Upper lobe of right lung (tissue), 1 donor: ENCODE measurements around the gene LPCAT1. TPM values are rescaled to one million over a fixed set of nuclear protein-coding genes. Genes with fewer than 3 reads are reported as not detected.
A peak's percentile ranks its signal among the peaks of the same experiment; 100 is the strongest.

ENCODE experiments used
- ATAC-seq: fragments of 200-7000 bp; cut with Tn5 transposase; one replicate; pipeline ENCODE4 v1.9.1; 2020; ENCODE audit warnings: mild to moderate bottlenecking, moderate library complexity
- DNase-seq: peaks from one replicate; pipeline ENCODE4 v3.0.0-alpha.2; 2020
- H3K27ac ChIP-seq: fragments of 200-600 bp; one replicate; pipeline ENCODE4 v1.8.0; 2022
- H3K27me3 ChIP-seq: fragments of 200-600 bp; one replicate; pipeline ENCODE4 v1.8.0; 2022; ENCODE audit warnings: mild to moderate bottlenecking
- H3K36me3 ChIP-seq: fragments of 200-600 bp; one replicate; pipeline ENCODE4 v1.8.0; 2022
- H3K4me1 ChIP-seq: fragments of 200-600 bp; one replicate; pipeline ENCODE4 v1.8.0; 2022
- H3K4me3 ChIP-seq: fragments of 200-600 bp; one replicate; pipeline ENCODE4 v1.8.0; 2022; ENCODE audit warnings: mild to moderate bottlenecking
- H3K9me3 ChIP-seq: fragments of 200-600 bp; one replicate; pipeline ENCODE4 v1.8.0; 2022
- intact Hi-C: fragments of 100-400 bp; cut with DNase I; formaldehyde crosslinking; loops from one replicate; pipeline ENCODE4 v1.11.0; 2022
- total RNA-seq: library from RNA; stranded (reverse); fragmentation: NEBNext Ultra II Directional; extraction: Animal tissue kit (Norgen Biotek cat#: 25700); gene quantifications from one replicate; pipeline ENCODE4 v1.2.1, GENCODE V29; 2021
- TF ChIP-seq, protein P1 (sequence below): fragments of 200-600 bp; IDR thresholded peaks from one replicate; pipeline ENCODE4 v1.8.0; 2022; ENCODE audit warnings: antibody characterized with exemption
- donor health status: DM: no; HTN: yes; CAD: no; lungs with severe emphysema.

The LPCAT1 gene
- total RNA-seq, 1 donor from 2014 or later = 690 TPM

DNA sequence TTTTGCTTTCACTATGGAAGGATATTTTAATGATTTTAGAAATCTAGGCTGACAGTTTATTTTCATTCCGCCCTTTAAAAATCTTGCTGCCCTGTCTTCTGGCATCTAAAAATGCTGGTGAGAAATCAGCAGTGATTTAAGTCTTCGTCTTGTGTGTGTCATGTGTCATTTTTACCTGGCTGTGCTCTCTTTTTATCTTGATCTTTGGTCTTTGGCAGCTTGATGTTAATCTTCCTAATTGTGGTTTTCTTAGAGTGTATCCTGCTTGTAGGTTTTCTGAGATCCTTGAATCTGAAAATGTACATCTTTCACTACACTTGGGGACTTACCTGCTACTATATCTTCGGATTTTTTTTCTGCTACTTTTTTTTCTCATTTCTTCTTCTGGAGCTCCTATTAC, 11.9 kb upstream of the LPCAT1 start:
- H3K4me1 ChIP-seq = peaks cover 9% of the 10 kb centered on the region
- H3K27ac ChIP-seq = no peak overlapping the region
- no peaks in the 10 kb centered on the region for H3K9me3 ChIP-seq
- TF ChIP-seq, protein P1, sequence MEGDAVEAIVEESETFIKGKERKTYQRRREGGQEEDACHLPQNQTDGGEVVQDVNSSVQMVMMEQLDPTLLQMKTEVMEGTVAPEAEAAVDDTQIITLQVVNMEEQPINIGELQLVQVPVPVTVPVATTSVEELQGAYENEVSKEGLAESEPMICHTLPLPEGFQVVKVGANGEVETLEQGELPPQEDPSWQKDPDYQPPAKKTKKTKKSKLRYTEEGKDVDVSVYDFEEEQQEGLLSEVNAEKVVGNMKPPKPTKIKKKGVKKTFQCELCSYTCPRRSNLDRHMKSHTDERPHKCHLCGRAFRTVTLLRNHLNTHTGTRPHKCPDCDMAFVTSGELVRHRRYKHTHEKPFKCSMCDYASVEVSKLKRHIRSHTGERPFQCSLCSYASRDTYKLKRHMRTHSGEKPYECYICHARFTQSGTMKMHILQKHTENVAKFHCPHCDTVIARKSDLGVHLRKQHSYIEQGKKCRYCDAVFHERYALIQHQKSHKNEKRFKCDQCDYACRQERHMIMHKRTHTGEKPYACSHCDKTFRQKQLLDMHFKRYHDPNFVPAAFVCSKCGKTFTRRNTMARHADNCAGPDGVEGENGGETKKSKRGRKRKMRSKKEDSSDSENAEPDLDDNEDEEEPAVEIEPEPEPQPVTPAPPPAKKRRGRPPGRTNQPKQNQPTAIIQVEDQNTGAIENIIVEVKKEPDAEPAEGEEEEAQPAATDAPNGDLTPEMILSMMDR = no peak
- H3K4me3 ChIP-seq = no peak overlapping the region
- no peaks in the 10 kb centered on the region for H3K27me3 ChIP-seq
- ATAC-seq (no peak), DNase-seq (no peak)
- intact Hi-C loops = no loop called here
- no peaks in the 10 kb centered on the region for H3K36me3 ChIP-seq

DNA sequence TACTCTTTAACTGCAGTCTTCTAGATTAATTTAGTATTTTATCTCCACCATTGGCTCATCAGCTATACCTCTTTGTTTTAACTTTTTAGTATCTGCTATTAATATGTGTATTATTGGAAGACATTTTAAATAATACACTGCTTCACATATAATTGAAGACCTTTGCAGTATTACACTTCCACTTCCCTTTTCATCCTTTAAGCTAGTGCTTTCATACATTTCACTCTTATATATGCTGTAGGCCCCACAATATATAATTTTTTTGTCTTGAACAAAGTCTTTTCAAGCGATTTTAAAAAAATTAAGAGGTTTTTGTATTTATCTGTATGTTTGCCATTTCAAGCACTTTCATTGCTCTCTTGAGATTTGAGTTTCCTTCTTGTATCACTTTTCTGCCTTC, 8.6 kb upstream of the LPCAT1 start:
- TF ChIP-seq, protein P1 = no peak
- Histone ChIP-seq H3K4me3 (no peak overlapping the region), H3K9me3 (no peaks in the 10 kb centered on the region), H3K4me1 (peaks cover 9% of the 10 kb centered on the region), H3K27ac (no peak overlapping the region), H3K27me3 (no peaks in the 10 kb centered on the region), H3K36me3 (no peaks in the 10 kb centered on the region)
- intact Hi-C loops = no loop called here
- no peak for ATAC-seq
- DNase-seq = no peak

DNA sequence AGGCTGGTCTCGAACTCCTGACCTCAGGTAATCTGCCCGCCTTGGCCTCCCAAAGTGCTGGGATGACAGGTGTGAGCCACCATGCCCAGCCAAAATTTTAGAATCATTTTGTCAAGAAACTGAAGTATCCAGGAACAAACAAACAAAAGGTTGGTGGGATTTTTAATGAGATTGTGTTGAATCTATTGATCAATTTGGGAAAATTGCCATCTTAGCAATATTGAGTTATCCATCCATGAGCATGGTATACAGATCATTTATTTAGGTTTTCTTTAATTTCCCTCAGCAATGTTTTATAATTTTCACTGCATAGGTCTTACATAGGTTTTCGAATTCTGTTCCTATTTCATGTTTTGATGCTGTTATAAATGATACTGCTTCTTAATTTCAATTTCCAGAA, 5.7 kb upstream of the LPCAT1 start:
- H3K4me3 ChIP-seq = no peak overlapping the region
- DNase-seq (no peak), ATAC-seq (no peak)
- no peaks in the 10 kb centered on the region for H3K9me3 ChIP-seq
- H3K4me1 ChIP-seq = peaks cover 1% of the 10 kb centered on the region
- TF ChIP-seq, protein P1 = no peak
- H3K27ac ChIP-seq = no peak overlapping the region
- H3K27me3 ChIP-seq = no peaks in the 10 kb centered on the region
- intact Hi-C loops = no loop called here
- H3K36me3 ChIP-seq = no peaks in the 10 kb centered on the region

DNA sequence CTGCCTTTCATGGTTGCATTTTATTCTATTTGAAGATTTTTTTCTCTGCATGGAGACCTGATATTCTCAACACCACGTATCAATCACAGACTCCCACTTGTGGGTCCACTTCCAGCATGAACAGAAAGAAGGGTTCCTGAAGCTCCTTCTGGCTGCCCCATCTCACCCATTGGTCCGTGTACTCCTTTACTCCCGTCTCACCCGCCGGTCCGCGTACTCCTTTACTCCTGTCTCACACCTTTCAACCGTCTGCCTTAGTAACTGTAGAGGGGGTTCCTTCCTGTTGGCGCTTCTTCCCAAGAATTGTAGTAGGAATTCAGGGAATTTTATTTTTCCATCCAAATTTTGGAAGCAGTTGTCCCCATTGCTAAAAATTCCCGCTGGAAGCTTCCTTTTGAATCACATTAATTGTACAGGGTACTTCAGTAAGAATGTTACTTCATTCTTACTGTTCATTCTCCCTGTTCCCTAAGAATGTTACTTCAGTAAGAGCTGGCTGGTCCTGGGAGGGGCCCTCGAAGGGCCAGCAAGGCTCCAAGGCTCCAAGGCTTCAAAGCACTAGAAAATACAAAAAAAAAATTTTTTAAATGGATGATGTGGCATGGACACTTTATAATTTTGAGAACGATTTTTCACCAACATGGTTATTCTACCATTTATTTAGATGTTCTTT, 3.9 kb upstream of the LPCAT1 start:
- ATAC-seq (no peak), DNase-seq (no peak)
- TF ChIP-seq, protein P1 = no peak
- H3K27ac ChIP-seq = no peak overlapping the region
- no peak overlapping the region for H3K4me3 ChIP-seq
- no peaks in the 10 kb centered on the region for H3K27me3 ChIP-seq
- no peaks in the 10 kb centered on the region for H3K36me3 ChIP-seq
- H3K9me3 ChIP-seq = no peaks in the 10 kb centered on the region
- intact Hi-C loops = no loop called here
- H3K4me1 ChIP-seq = peaks cover 7% of the 10 kb centered on the region

DNA sequence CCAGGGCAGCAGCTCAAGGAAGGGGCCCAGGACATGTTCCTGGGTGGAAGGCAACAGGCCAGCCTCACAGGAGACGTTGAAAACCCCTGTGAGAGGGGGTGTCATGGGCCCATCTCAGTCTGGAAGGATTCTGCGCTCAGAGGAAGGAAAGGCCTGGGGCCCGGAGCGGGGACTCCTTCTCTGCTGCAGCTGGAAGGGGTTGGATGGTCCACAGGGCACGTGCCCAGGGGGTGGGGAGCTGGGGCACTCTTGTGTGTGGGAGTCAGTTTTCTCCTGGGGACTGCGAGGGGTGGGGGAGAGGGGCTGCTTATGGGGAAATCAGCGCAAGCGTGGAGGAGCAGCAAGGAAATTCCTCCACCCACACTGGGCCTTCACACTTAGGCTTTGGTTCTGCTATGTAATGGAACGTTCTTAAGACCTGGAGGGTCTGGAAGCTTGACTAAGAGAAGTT, 2.9 kb upstream of the LPCAT1 start:
- Histone ChIP-seq H3K27me3 (no peaks in the 10 kb centered on the region), H3K9me3 (no peaks in the 10 kb centered on the region), H3K27ac (no peak overlapping the region), H3K4me3 (no peak overlapping the region), H3K4me1 (peaks cover 15% of the 10 kb centered on the region), H3K36me3 (no peaks in the 10 kb centered on the region)
- ATAC-seq (no peak), DNase-seq (peak; percentile 52)
- TF ChIP-seq, protein P1 = no peak
- intact Hi-C loops = no loop called here
